DMS53 (cell line): ENCODE data around the gene TRABD2B.

Experiments used
- DNase-seq: peaks from one replicate; lab custom pipeline; 2025; lab: John Stamatoyannopoulos, UW

The TRABD2B gene

GRCh38 chr1:47992720-47993415 is 4.3 kb downstream of the TRABD2B start:
- no peak for DNase-seq

- DNase-seq, result no peak
These were observed 5.5 kb downstream of the TRABD2B start for GRCh38 chr1:47991673-47992072.

GRCh38 chr1:47991187-47991586 is 6.0 kb downstream of the TRABD2B start:
- no peak for DNase-seq

- DNase-seq, result no peak
These were observed 6.9 kb downstream of the TRABD2B start for GRCh38 chr1:47990286-47990685.

GRCh38 chr1:47987601-47988000 is 9.6 kb downstream of the TRABD2B start:
- DNase-seq, result no peak

GRCh38 chr1:47986761-47987200 is 10.4 kb downstream of the TRABD2B start:
- DNase-seq, result no peak

- no peak for DNase-seq
These were observed 12.2 kb downstream of the TRABD2B start for GRCh38 chr1:47985018-47985417.

GRCh38 chr1:47984175-47984789 is 12.9 kb downstream of the TRABD2B start:
- no peak for DNase-seq

- DNase-seq, result no peak
These were observed 13.5 kb downstream of the TRABD2B start for GRCh38 chr1:47983691-47984090.

GRCh38 chr1:47981667-47982350 is 15.4 kb downstream of the TRABD2B start:
- DNase-seq, result peak; percentile 26

GRCh38 chr1:47980501-47980900 is 16.7 kb downstream of the TRABD2B start:
- DNase-seq, result no peak

GRCh38 chr1:47979724-47980123 is 17.5 kb downstream of the TRABD2B start:
- no peak for DNase-seq

- DNase-seq, result no peak
These were observed 18.7 kb downstream of the TRABD2B start for GRCh38 chr1:47978486-47978885.

- no peak for DNase-seq
These were observed 20.5 kb downstream of the TRABD2B start for GRCh38 chr1:47976728-47977127.

- no peak for DNase-seq
These were observed 20.9 kb downstream of the TRABD2B start for GRCh38 chr1:47976267-47976666.

GRCh38 chr1:47975302-47975921 is 21.8 kb downstream of the TRABD2B start:
- DNase-seq, result no peak

GRCh38 chr1:47972864-47973432 is 24.2 kb downstream of the TRABD2B start:
- DNase-seq, result no peak

- no peak for DNase-seq
These were observed 25.6 kb downstream of the TRABD2B start for GRCh38 chr1:47971385-47972160.

- no peak for DNase-seq
These were observed 26.3 kb downstream of the TRABD2B start for GRCh38 chr1:47970882-47971281.

- no peak for DNase-seq
These were observed 27.7 kb downstream of the TRABD2B start for GRCh38 chr1:47969478-47969877.

GRCh38 chr1:47968556-47968888 is 28.7 kb downstream of the TRABD2B start:
- no peak for DNase-seq
